ENCODE measurements around the gene KCTD15.

KCTD15 gene

DNA sequence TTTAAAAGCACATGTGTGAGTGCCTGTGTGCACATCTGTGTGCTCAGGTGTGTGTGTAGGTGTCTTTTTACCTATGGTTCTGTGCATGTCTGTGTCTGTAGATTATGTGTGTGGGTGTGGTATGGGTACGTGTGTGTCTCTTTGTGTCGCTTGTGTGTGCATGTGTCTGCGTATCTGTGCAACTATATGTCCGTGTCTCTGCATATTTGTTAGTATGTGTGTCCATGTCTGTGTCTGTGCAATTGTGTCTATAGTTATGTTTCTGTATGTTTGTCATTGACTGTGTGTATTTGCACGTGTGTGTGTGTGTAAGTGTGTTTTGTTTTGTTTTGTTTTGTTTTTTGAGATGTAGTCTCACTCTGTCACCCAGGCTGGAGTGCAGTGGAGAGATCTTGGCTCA, 7.3 kb upstream of the KCTD15 start:
- TF ChIP-seq POLR2AphosphoS5 (IDR thresholded peaks at IDR 0.05; ENCODE audit: low read depth, low read length) (no peak), SIN3A (IDR thresholded peaks at IDR 0.05; ENCODE audit: borderline replicate concordance, insufficient read depth, low read length) (no peak), FOXP2 (optimal IDR thresholded peaks at IDR 0.05; ENCODE audit: borderline replicate concordance, extremely low read depth, extremely low read length, insufficient read depth) (no peak), TAF1 (IDR thresholded peaks at IDR 0.05; ENCODE audit: borderline replicate concordance, insufficient read depth, low read length) (no peak)
- TF ChIP-seq, protein P1, sequence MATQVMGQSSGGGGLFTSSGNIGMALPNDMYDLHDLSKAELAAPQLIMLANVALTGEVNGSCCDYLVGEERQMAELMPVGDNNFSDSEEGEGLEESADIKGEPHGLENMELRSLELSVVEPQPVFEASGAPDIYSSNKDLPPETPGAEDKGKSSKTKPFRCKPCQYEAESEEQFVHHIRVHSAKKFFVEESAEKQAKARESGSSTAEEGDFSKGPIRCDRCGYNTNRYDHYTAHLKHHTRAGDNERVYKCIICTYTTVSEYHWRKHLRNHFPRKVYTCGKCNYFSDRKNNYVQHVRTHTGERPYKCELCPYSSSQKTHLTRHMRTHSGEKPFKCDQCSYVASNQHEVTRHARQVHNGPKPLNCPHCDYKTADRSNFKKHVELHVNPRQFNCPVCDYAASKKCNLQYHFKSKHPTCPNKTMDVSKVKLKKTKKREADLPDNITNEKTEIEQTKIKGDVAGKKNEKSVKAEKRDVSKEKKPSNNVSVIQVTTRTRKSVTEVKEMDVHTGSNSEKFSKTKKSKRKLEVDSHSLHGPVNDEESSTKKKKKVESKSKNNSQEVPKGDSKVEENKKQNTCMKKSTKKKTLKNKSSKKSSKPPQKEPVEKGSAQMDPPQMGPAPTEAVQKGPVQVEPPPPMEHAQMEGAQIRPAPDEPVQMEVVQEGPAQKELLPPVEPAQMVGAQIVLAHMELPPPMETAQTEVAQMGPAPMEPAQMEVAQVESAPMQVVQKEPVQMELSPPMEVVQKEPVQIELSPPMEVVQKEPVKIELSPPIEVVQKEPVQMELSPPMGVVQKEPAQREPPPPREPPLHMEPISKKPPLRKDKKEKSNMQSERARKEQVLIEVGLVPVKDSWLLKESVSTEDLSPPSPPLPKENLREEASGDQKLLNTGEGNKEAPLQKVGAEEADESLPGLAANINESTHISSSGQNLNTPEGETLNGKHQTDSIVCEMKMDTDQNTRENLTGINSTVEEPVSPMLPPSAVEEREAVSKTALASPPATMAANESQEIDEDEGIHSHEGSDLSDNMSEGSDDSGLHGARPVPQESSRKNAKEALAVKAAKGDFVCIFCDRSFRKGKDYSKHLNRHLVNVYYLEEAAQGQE (IDR thresholded peaks at IDR 0.05; ENCODE audit: insufficient read depth in 1 of 2, low read depth in 2 of 2, low read length in 2 of 2) = no peak

DNA sequence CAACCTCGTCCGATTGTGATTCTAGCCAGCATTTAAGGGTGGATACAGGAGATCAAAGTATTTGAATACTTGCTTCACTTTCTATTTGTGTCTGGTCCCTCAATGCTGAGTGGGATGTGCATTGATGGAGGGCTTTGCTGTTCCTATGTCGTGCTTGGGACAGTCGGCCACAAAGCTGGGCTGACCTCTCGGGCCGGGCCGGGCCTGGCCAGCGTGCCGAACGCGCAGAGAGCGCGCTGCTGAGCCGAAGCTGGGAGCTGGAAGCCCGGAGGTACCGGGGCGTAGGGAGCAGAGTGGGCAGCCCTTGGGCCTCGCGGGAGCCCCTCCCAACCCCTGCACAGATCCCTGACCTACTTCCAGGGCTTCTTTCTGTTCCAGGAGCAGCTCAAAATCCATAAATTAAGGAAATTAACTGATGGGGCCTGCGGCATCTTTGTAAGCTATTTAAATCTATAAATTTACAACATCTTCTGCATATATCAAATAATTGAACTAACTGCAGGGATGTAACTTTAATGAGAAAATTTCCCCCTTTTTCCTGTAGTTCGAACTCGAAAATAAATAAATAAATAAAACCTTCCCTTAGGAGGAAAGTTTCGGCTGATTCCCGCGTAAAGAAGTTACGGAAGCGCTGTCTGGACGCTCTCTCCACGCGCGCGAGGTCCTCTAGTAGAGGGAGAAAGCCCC, 1.8 kb upstream of the KCTD15 start:
- no peak for TF ChIP-seq FOXP2 (optimal IDR thresholded peaks at IDR 0.05; ENCODE audit: borderline replicate concordance, extremely low read depth, extremely low read length, insufficient read depth)
- no peak for TF ChIP-seq POLR2AphosphoS5 (IDR thresholded peaks at IDR 0.05; ENCODE audit: low read depth, low read length)
- TF ChIP-seq SIN3A (IDR thresholded peaks at IDR 0.05; ENCODE audit: borderline replicate concordance, insufficient read depth, low read length) = no peak
- TF ChIP-seq, protein P1 (IDR thresholded peaks at IDR 0.05; ENCODE audit: insufficient read depth in 1 of 2, low read depth in 2 of 2, low read length in 2 of 2) = no peak
- TF ChIP-seq TAF1 (IDR thresholded peaks at IDR 0.05; ENCODE audit: borderline replicate concordance, insufficient read depth, low read length) = no peak

DNA sequence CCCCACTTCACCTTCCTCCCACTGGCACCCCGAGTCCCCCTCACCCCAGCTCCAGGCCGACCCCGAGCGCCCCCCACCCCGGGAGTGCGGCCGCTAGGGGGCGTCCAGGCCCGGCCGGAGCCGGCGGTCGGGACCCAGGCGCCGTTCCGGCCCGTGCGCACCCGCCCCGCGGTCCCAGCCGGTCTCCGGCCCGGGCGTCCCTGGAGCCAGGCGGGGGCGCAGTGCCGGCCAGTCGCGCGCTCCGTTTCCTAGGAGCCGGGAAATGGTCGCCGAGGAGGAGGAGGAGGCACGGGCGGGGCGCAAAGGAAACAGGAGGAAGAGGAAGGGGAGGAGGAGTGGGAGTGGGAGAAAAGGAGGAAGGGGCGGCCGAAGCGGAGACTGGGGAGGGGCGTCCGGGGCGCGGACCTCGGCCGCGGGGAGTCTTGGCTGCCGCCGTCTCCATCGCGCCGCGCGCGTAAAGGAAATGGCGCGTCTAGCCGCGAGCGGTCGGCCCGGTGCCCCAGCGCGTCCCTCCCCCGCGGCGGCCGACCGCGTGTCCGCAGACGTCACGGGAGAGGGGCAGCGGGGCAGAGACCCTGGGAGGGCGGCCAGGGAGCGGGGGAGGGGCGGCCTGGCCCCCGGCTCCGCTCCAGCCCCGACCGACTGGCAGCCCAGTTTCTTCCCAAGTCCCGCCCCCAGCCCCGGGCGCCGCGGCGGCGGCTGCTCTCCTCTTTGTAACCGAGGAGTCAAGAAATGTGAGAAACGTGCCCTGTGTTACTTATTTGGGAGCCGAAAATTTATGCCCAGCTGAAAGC, 1.1 kb upstream of the KCTD15 start:
- 0 out of 2 replicates have a peak, but pooled peaks have one; percentile 34 for TF ChIP-seq SIN3A (IDR thresholded peaks at IDR 0.05; ENCODE audit: borderline replicate concordance, insufficient read depth, low read length)
- TF ChIP-seq TAF1 (IDR thresholded peaks at IDR 0.05; ENCODE audit: borderline replicate concordance, insufficient read depth, low read length) = no peak
- TF ChIP-seq, protein P1 (IDR thresholded peaks at IDR 0.05; ENCODE audit: insufficient read depth in 1 of 2, low read depth in 2 of 2, low read length in 2 of 2) = peak; percentile 4; a peak in 1 of 4 replicates
- TF ChIP-seq POLR2AphosphoS5 (IDR thresholded peaks at IDR 0.05; ENCODE audit: low read depth, low read length) = peak; percentile 47; the same call in 1 of the 2 replicates
- peak; percentile 61 for TF ChIP-seq FOXP2 (optimal IDR thresholded peaks at IDR 0.05; ENCODE audit: borderline replicate concordance, extremely low read depth, extremely low read length, insufficient read depth)

DNA sequence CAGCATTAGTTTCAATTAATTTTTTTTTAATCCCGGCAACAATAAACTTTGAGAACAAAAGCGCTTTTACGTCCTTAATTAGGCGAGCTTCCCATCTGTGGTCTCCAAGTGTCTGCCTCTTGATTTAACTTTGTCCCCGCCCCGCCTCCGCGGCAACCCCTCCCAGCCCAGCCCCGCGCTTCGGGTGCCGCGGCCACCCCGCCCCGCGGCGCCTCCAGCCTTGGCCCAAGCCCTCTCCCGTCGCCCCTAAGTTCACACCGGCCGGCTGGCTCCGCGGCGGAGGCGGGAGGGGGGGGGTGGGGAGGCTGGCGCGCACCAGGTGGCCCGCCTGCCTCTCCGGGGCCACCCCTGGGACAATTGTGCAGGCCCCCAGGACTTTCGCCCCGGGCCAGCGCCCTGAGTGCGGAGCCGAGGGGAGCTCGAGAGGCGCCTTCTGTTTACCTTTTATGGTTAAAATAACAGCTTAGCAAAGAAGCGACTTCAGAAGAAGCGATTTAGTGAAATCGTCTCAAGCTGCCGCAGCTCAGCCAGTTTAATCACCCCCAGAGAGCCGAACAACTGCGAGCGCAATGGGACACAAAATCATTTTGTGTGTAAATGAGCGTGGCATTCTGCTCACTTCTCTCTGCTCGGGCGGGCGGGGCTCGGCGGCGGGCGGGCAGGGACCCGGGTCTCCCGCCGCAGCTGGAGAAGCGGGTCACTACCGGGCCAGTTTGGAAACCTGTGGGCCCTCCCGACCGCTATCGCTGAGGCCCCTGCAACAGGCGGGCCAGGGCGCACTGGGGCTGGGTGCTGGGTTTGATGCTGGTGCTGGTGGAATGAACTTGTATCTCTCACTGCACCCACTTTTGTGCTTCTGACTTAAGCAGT, 1.4 kb downstream of the KCTD15 start:
- TF ChIP-seq TAF1 (IDR thresholded peaks at IDR 0.05; ENCODE audit: borderline replicate concordance, insufficient read depth, low read length) = no peak
- TF ChIP-seq SIN3A (IDR thresholded peaks at IDR 0.05; ENCODE audit: borderline replicate concordance, insufficient read depth, low read length) = no peak
- TF ChIP-seq FOXP2 (optimal IDR thresholded peaks at IDR 0.05; ENCODE audit: borderline replicate concordance, extremely low read depth, extremely low read length, insufficient read depth) = no peak
- TF ChIP-seq, protein P1 (IDR thresholded peaks at IDR 0.05; ENCODE audit: insufficient read depth in 1 of 2, low read depth in 2 of 2, low read length in 2 of 2) = no peak
- no peak for TF ChIP-seq POLR2AphosphoS5 (IDR thresholded peaks at IDR 0.05; ENCODE audit: low read depth, low read length)

Data from PFSK-1 (cell line).